Transverse colon (tissue), 3 donors: ENCODE results near the gene PLCL2.

Experiments
- CTCF ChIP-seq, 5 experiments: fragments of 200-600 bp in 3 of 5; fragments of 450-650 bp in 2 of 5; sonication (generic) in 3 of 5; IDR thresholded peaks; 1 replicate in 2 of 5; 2 replicates in 3 of 5; pipeline ENCODE4 v1.5.1; 2016 to 2017; ENCODE audit warnings: antibody characterized with exemption in 5 of 5, inconsistent platforms in 3 of 5, mild to moderate bottlenecking in 2 of 5, moderate library complexity in 1 of 5
- EP300 ChIP-seq: sonication (generic); formaldehyde crosslinking; IDR thresholded peaks from one replicate; pipeline ENCODE4 v1.6.1; 2017; ENCODE audit warnings: antibody characterized with exemption, low read depth
- POLR2A ChIP-seq: fragments of 450-650 bp; IDR thresholded peaks from one replicate; pipeline ENCODE4 v1.6.1; 2016; ENCODE audit warnings: antibody characterized with exemption, mild to moderate bottlenecking, moderate library complexity

GRCh38 chr3:17094551-17094950 is 209.8 kb downstream of the PLCL2 start:
- TF ChIP-seq POLR2A (no peak), CTCF (IDR thresholded peaks at IDR 0.05) (no peak), EP300 (no peak)
